Activated CD4-positive, alpha-beta T cell treated with anti-CD3 and anti-CD28 coated beads, Interleukin-2, amount 50 U/mL, for 16 hours (primary cell): ENCODE data around the gene FBXO21.
A peak's percentile ranks its signal among the peaks of the same experiment; 100 is the strongest.
"Not testable (repeated sequence)": the region's sequence is repeated elsewhere in the genome, so short reads cannot be mapped to it uniquely, and the experiment has no call there.

ENCODE experiments used
- DNase-seq: peaks from one replicate; pipeline ENCODE4 v3.0.0-alpha.2; 2020

The FBXO21 gene, protein sequence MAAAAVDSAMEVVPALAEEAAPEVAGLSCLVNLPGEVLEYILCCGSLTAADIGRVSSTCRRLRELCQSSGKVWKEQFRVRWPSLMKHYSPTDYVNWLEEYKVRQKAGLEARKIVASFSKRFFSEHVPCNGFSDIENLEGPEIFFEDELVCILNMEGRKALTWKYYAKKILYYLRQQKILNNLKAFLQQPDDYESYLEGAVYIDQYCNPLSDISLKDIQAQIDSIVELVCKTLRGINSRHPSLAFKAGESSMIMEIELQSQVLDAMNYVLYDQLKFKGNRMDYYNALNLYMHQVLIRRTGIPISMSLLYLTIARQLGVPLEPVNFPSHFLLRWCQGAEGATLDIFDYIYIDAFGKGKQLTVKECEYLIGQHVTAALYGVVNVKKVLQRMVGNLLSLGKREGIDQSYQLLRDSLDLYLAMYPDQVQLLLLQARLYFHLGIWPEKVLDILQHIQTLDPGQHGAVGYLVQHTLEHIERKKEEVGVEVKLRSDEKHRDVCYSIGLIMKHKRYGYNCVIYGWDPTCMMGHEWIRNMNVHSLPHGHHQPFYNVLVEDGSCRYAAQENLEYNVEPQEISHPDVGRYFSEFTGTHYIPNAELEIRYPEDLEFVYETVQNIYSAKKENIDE

GRCh38 chr12:117190210-117190781 lies at the start of gene FBXO21:
TSS of gene FBXO21 (minus strand) at chr12:117190470. CDS start at chr12:117190456, 14 bp downstream.
- DNase-seq, result peak; percentile 93

GRCh38 chr12:117236456-117237001 lies 46.3 kb upstream of the FBXO21 start:
- DNase-seq, result peak; percentile 81

DNA sequence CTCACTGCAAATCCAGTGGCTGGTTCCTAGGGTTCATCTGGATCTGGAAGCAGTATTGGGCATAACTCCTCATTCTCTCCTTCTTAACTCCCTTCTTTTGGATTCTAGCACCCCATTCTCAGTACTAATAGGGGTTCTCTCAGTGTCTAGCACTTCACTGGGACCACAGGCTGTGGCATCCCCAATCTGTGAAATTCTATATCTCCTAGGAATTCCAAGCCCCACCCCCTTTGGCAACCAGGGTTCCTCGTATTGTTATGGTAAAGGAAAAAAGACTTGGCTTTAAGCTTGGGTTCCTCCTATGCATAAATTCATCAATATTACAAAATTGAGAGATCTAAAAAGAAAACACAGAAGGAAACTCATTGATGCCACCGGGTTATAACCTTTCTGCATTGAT lies 45.0 kb upstream of the FBXO21 start:
- no peak for DNase-seq

GRCh38 chr12:117234441-117234840 lies 44.2 kb upstream of the FBXO21 start:
- no peak for DNase-seq

DNA sequence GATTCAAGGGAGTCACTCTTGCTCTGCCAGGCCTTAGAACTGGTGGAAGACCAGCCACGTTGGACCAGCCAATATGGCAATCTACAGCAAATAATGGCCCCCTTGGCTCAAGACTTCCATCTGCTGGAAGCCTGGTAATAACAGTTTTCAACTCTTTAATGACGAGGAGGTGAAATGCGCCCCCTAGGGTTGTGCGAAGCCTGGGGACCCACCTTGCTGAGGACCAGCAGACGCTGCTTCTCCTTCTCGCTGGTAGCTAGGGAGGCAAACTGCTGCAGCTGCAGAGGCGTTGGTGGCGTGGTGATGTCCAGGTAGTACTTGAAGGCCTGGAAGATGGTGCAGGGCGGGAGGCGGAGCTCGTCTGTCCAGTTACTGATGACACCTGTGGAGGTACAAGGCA lies 41.5 kb upstream of the FBXO21 start:
- peak; percentile 2 for DNase-seq

DNA sequence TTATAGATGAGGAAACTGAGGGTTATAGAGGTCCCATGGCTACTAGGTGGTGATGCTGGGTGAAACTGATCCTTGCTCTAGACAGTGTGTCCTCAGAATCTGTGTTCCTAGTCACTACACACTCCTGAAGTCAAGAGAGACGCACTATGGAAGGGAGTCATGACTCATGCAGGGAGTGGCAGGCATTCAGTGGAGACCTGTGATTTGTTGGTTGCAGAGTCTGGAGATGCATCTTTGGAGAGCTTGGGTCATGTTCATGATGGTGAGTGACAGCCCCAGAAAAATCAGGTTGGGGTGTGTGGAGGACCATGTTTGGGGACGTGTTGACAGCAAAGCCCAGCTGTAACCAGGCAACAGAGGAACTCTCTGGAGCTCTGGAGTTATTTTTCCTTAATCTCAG lies 38.0 kb upstream of the FBXO21 start:
- no peak for DNase-seq

- DNase-seq, result no peak
Measured at GRCh38 chr12:117227000-117227653, 36.9 kb upstream of the FBXO21 start.

- DNase-seq, result no peak
Measured at GRCh38 chr12:117226505-117226904, 36.2 kb upstream of the FBXO21 start.

- no peak for DNase-seq
Measured at GRCh38 chr12:117225179-117225578, 34.9 kb upstream of the FBXO21 start.

DNA sequence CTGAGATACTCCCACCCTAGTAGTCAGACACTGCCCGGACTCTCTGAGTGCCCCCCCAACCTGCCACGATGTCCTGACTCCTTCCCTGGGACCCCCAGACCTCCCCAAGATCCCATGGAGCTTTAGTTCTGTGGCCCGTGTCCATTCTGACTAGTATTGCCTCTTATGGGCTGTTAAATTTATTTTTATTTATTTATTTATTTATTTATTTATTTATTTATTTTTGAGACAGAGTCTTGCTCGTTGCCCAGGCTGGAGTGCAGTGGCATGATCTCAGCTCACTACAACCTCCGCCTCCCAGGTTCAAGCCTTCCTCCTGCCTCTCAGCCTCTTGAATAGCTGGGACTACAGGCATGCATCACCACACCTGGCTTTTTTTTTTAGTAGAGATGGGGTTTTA lies 30.7 kb upstream of the FBXO21 start:
- DNase-seq, result not testable (repeated sequence)

DNA sequence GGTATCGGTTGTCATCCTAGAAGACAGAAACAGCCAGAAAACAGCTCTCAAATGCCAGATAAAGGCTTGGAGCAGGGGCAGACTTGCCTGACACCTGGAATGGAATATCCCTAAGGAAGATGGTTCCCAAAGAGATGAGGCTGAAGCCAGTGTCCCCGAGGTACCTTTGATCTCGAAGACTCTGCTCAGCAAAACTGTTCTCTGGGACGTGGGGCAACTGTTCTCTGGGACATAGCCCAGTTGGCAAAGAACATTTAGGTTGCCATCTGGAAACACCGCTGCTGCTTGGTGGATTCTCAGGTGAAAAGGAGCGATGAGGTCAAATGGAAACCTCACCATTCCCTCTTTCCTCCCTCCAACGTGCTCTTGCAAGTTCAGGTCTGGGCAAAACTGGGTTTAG lies 27.9 kb upstream of the FBXO21 start:
- no peak for DNase-seq

- no peak for DNase-seq
Measured at GRCh38 chr12:117216686-117217085, 26.4 kb upstream of the FBXO21 start.

- DNase-seq, result no peak
Measured at GRCh38 chr12:117214797-117215196, 24.5 kb upstream of the FBXO21 start.

GRCh38 chr12:117213295-117213808 lies 23.1 kb upstream of the FBXO21 start:
- no peak for DNase-seq

- DNase-seq, result peak; percentile 62
Measured at GRCh38 chr12:117212563-117213190, 22.4 kb upstream of the FBXO21 start.

- DNase-seq, result no peak
Measured at GRCh38 chr12:117210266-117210918, 20.1 kb upstream of the FBXO21 start.

GRCh38 chr12:117209626-117210025 lies 19.4 kb upstream of the FBXO21 start:
- no peak for DNase-seq

- no peak for DNase-seq
Measured at GRCh38 chr12:117208811-117209455, 18.7 kb upstream of the FBXO21 start.

DNA sequence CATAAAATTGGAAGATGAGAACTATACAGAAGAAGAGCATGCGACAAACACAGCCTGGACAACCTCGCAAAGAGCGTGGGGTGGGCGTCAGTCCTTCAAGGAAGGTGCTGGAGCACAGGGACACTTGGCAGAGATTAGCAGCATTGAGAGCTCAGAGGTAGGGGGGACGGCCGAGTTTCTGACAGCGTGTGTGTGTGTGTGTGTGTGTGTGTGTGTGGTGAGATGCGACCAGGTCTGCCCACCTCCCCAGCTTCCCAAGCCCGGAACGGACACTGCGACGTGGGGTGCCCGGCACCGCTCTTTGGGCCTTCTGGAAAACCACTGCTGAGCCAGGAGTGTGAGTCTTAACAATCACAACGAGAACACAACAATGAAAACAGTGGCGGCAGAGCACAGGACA lies 17.9 kb upstream of the FBXO21 start:
- DNase-seq, result no peak

GRCh38 chr12:117207675-117208074 lies 17.4 kb upstream of the FBXO21 start:
- DNase-seq, result no peak

GRCh38 chr12:117202556-117202955 lies 12.3 kb upstream of the FBXO21 start:
- DNase-seq, result no peak
